HG03039 (cell line): ENCODE results near the gene OR1E2.
"Not testable (repeated sequence)": the region's sequence is repeated elsewhere in the genome, so short reads cannot be mapped to it uniquely, and the experiment has no call there.

Experiments used
- ATAC-seq: cut with Tn5 transposase; IDR thresholded peaks from one replicate; pipeline ENCODE4 v1.9.1; 2021; ENCODE audit warnings: mild to moderate bottlenecking, moderate library complexity; ENCODE audit not compliant: unreplicated experiment

Gene OR1E2

GRCh38 chr17:3433741-3434140 lies at the start of gene OR1E2:
OR1E2 (minus strand) TSS chr17:3433841; CDS start chr17:3433841, 0 bp downstream.
- ATAC-seq = no peak

GRCh38 chr17:3482852-3483251 lies 49.2 kb upstream of the OR1E2 start:
- no peak for ATAC-seq

GRCh38 chr17:3479988-3480387 lies 46.3 kb upstream of the OR1E2 start:
- ATAC-seq = no peak

GRCh38 chr17:3475812-3476610 lies 42.4 kb upstream of the OR1E2 start, which contains the start of gene ASPA:
ASPA (plus strand) TSS chr17:3475997; CDS start chr17:3476160, 163 bp downstream.
- ATAC-seq = no peak

- ATAC-seq = no peak
These were observed 41.6 kb upstream of the OR1E2 start for GRCh38 chr17:3475251-3475685.

- no peak for ATAC-seq
These were observed 40.6 kb upstream of the OR1E2 start for GRCh38 chr17:3474212-3474611.

GRCh38 chr17:3472137-3472536 lies 38.5 kb upstream of the OR1E2 start:
- no peak for ATAC-seq

- no peak for ATAC-seq
These were observed 38.0 kb upstream of the OR1E2 start, which contains the start of gene SPATA22 for GRCh38 chr17:3471599-3471998. SPATA22 (minus strand) TSS chr17:3471819; CDS start chr17:3469325, 2,494 bp downstream.

- no peak for ATAC-seq
These were observed 35.9 kb upstream of the OR1E2 start for GRCh38 chr17:3469529-3469928.

GRCh38 chr17:3466355-3466754 lies 32.7 kb upstream of the OR1E2 start:
- not testable (repeated sequence) for ATAC-seq

- no peak for ATAC-seq
These were observed 14.5 kb upstream of the OR1E2 start for GRCh38 chr17:3448059-3448665.

GRCh38 chr17:3447625-3448024 lies 14.0 kb upstream of the OR1E2 start:
- no peak for ATAC-seq

- no peak for ATAC-seq
These were observed 6.8 kb upstream of the OR1E2 start for GRCh38 chr17:3440451-3440850.

- no peak for ATAC-seq
These were observed 4.7 kb upstream of the OR1E2 start for GRCh38 chr17:3438368-3438767.

GRCh38 chr17:3433215-3433614 lies 426 bp downstream of the OR1E2 start:
- ATAC-seq = not testable (repeated sequence)

- no peak for ATAC-seq
These were observed 15.4 kb downstream of the OR1E2 start for GRCh38 chr17:3418222-3418621.

GRCh38 chr17:3415610-3416009 lies 18.0 kb downstream of the OR1E2 start:
- ATAC-seq = no peak

- ATAC-seq = not testable (repeated sequence)
These were observed 21.4 kb downstream of the OR1E2 start for GRCh38 chr17:3412216-3412615.

GRCh38 chr17:3411070-3411469 lies 22.6 kb downstream of the OR1E2 start, which contains the start of gene OR3A3:
OR3A3 (plus strand) TSS chr17:3411370.
- ATAC-seq = no peak

- ATAC-seq = not testable (repeated sequence)
These were observed 29.8 kb downstream of the OR1E2 start for GRCh38 chr17:3403856-3404255.

- no peak for ATAC-seq
These were observed 31.9 kb downstream of the OR1E2 start for GRCh38 chr17:3401786-3402185.

- ATAC-seq = no peak
These were observed 33.6 kb downstream of the OR1E2 start for GRCh38 chr17:3400055-3400454.
